ENCODE data around the gene IQGAP3. TPM values are rescaled to one million over a fixed set of nuclear protein-coding genes. Genes with fewer than 3 reads are reported as not detected.
A peak's percentile ranks its signal among the peaks of the same experiment; 100 is the strongest.

IQGAP3 gene
- total RNA-seq, 1 donor from 2014 or later = 13.1 TPM

DNA sequence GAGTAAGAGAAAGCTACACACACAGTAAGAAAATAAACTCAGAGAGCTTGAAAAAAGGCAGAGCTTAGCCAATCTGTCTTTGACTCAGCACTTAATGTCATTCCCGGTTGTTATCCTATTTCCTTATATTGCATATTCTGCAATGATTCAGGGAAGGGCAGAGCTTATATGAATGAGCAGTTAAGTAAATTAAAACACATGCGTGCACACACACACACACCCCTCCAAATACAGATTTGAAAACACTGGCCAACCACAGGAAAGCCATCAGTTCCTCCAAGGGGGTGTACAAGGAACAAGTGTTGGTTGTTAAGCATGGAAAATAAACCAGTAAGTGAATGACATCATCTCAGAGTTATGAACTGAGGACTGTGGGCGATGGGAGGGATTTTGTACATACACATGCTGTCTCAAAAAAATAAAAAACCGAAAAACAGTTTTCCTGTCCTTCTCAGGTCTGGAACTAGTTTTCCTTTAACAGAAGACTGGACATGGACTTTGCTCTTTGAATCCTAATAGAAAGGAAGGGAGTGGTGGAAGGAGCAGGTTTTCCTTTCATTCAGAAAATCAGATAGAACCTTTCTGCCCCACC lies 1.0 kb downstream of the IQGAP3 start:
- Mint-ChIP-seq H3K27ac (ENCODE audit: unreplicated experiment) (no peak overlapping the region), H3K9me3 (ENCODE audit: unreplicated experiment) (no peaks in the 10 kb centered on the region)
- TF ChIP-seq, protein P1, sequence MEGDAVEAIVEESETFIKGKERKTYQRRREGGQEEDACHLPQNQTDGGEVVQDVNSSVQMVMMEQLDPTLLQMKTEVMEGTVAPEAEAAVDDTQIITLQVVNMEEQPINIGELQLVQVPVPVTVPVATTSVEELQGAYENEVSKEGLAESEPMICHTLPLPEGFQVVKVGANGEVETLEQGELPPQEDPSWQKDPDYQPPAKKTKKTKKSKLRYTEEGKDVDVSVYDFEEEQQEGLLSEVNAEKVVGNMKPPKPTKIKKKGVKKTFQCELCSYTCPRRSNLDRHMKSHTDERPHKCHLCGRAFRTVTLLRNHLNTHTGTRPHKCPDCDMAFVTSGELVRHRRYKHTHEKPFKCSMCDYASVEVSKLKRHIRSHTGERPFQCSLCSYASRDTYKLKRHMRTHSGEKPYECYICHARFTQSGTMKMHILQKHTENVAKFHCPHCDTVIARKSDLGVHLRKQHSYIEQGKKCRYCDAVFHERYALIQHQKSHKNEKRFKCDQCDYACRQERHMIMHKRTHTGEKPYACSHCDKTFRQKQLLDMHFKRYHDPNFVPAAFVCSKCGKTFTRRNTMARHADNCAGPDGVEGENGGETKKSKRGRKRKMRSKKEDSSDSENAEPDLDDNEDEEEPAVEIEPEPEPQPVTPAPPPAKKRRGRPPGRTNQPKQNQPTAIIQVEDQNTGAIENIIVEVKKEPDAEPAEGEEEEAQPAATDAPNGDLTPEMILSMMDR (IDR thresholded peaks at IDR 0.05; ENCODE audit: unreplicated experiment) = no peak

DNA sequence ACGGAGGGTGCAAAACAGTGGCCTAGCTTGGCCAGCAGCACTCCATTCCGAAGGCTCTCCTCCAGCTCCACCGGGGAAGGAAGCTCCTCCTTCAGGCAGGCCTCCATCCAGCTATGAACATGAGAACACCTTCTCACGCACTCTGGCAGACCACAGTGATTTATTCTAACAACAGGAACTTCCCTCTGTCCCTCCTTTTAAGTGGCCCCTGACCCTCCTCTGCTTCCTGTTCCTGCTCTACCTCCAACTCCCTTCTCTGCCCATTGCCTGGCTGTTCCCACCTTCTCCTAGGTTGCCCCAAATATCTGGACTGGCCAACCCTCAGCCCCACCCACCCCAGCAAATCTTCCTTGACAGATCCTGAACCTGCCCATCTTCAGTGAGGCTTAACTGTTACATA lies 5.9 kb downstream of the IQGAP3 start:
- no peaks in the 10 kb centered on the region for H3K9me3 Mint-ChIP-seq (ENCODE audit: unreplicated experiment)
- no peak overlapping the region for H3K27ac Mint-ChIP-seq (ENCODE audit: unreplicated experiment)
- H3K4me3 Mint-ChIP-seq (ENCODE audit: unreplicated experiment) = no peak overlapping the region
- H3K36me3 Mint-ChIP-seq (ENCODE audit: low read depth, unreplicated experiment) = peaks cover 14% of the 10 kb centered on the region
- TF ChIP-seq, protein P1 (IDR thresholded peaks at IDR 0.05; ENCODE audit: unreplicated experiment) = no peak
- H3K27me3 Mint-ChIP-seq (ENCODE audit: unreplicated experiment) = no peaks in the 10 kb centered on the region
- no peak for DNase-seq (ENCODE audit: low spot score)
- peaks cover 41% of the 10 kb centered on the region for H3K4me1 Mint-ChIP-seq (ENCODE audit: unreplicated experiment)

More for the DNA sequence above, 1.0 kb downstream of the IQGAP3 start:
- Mint-ChIP-seq H3K4me1 (ENCODE audit: unreplicated experiment) (peaks cover 29% of the 10 kb centered on the region), H3K36me3 (ENCODE audit: low read depth, unreplicated experiment) (peaks cover 5% of the 10 kb centered on the region), H3K27me3 (ENCODE audit: unreplicated experiment) (peaks cover 3% of the 10 kb centered on the region), H3K4me3 (ENCODE audit: unreplicated experiment) (peak overlapping the region; percentile 92)
- DNase-seq (ENCODE audit: low spot score) = no peak

DNA sequence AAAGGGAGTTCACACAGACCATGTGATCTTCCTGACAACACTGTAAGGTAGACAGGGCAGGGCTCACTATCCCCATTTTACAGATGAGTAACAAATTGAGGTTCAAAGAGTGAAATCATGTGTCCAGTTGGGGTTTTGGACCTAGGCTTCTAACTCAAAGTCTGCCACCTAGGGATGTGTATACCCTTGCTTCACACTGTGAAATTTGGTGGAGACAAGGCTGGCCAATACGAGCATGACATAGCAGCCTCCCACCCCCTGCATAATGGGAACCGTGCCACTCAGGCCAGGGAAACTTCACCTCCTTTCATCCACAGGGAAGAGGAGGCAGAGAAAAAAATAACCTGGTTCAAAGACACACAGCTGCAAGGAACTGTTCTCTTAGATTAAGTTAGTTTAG lies 6.8 kb downstream of the IQGAP3 start:
- Mint-ChIP-seq H3K27ac (ENCODE audit: unreplicated experiment) (no peak overlapping the region), H3K4me3 (ENCODE audit: unreplicated experiment) (no peak overlapping the region), H3K9me3 (ENCODE audit: unreplicated experiment) (no peaks in the 10 kb centered on the region), H3K27me3 (ENCODE audit: unreplicated experiment) (no peaks in the 10 kb centered on the region), H3K4me1 (ENCODE audit: unreplicated experiment) (peaks cover 36% of the 10 kb centered on the region), H3K36me3 (ENCODE audit: low read depth, unreplicated experiment) (peaks cover 9% of the 10 kb centered on the region)
- no peak for DNase-seq (ENCODE audit: low spot score)
- TF ChIP-seq, protein P1 (IDR thresholded peaks at IDR 0.05; ENCODE audit: unreplicated experiment) = no peak

DNA sequence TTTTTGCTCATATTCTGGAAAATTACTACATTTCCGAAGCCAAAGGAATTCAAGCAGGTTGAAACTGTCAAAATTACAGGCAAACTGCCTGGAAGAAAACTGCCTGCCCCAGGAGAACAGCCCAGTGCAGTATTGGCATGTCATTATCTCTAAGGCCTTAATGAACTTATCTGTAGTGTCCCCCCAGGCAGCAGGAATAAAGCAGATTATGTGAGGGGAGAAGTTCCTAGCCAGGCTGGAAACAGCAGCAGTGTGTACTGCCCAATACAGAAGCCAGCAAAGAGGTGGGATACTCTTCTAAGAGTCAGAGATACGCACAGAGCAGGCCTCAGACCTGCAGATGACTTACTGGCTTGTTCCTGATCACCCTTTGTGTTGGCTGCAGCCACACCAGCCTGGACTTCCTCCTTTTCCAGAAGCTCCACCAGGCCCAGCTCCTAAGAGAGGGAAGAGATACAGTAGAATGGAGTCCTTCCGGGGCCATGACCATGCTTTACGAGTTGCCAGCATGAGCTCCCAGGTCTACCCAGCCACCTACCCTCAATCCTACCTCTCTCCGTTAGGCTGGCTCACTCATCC lies 11.7 kb downstream of the IQGAP3 start:
- H3K4me3 Mint-ChIP-seq (ENCODE audit: unreplicated experiment) = no peak overlapping the region
- no peaks in the 10 kb centered on the region for H3K27me3 Mint-ChIP-seq (ENCODE audit: unreplicated experiment)
- no peak overlapping the region for H3K27ac Mint-ChIP-seq (ENCODE audit: unreplicated experiment)
- H3K4me1 Mint-ChIP-seq (ENCODE audit: unreplicated experiment) = peaks cover 16% of the 10 kb centered on the region
- no peak for DNase-seq (ENCODE audit: low spot score)
- H3K9me3 Mint-ChIP-seq (ENCODE audit: unreplicated experiment) = no peaks in the 10 kb centered on the region
- H3K36me3 Mint-ChIP-seq (ENCODE audit: low read depth, unreplicated experiment) = peaks cover 19% of the 10 kb centered on the region
- TF ChIP-seq, protein P1 (IDR thresholded peaks at IDR 0.05; ENCODE audit: unreplicated experiment) = no peak

DNA sequence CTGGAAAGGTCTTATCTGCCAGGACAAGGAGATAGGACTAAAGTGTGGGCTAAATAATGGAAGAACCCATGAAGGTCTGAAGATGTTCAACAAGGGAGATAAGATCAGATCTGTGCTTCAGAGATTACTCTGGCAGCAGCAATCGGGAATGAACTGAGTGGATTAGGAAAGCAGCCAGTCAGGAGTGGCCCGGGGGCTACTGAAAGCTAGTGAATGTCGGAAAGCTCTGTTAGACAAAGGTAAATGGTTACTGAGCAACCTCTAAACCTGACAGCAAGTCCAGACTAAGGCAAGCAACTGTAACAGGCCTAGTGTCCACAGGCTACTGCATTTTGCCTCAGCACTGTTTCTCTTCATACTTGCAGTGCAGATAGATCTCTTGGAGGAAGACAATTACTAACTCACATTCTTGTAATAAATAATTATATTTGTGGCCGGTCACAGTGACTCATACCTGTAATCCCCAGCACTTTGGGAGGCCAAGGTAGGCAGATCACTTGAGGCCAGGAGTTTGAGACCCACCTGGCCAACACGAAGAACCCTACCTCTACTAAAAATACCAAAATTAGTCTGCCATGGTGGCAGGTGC lies 12.5 kb downstream of the IQGAP3 start:
- TF ChIP-seq, protein P1 (IDR thresholded peaks at IDR 0.05; ENCODE audit: unreplicated experiment) = no peak
- H3K27me3 Mint-ChIP-seq (ENCODE audit: unreplicated experiment) = no peaks in the 10 kb centered on the region
- H3K4me1 Mint-ChIP-seq (ENCODE audit: unreplicated experiment) = peaks cover 9% of the 10 kb centered on the region
- no peaks in the 10 kb centered on the region for H3K9me3 Mint-ChIP-seq (ENCODE audit: unreplicated experiment)
- no peak overlapping the region for H3K4me3 Mint-ChIP-seq (ENCODE audit: unreplicated experiment)
- no peak for DNase-seq (ENCODE audit: low spot score)
- no peak overlapping the region for H3K27ac Mint-ChIP-seq (ENCODE audit: unreplicated experiment)
- H3K36me3 Mint-ChIP-seq (ENCODE audit: low read depth, unreplicated experiment) = peaks cover 24% of the 10 kb centered on the region
